Measurements from ENCODE around the gene DGUOK.

Gene DGUOK

GRCh38 chr2:73981081-73982001 lies 54.7 kb downstream of the DGUOK start:
- DNase-seq = peak; percentile 56 to 79 (median 68)

GRCh38 chr2:73982140-73982617 lies 55.5 kb downstream of the DGUOK start:
- no peak for DNase-seq

GRCh38 chr2:73983322-73984202 lies 56.9 kb downstream of the DGUOK start:
- peak; percentile 60 to 85 (median 82) for DNase-seq

GRCh38 chr2:73984203-73984921 lies 57.7 kb downstream of the DGUOK start, which contains the start of gene TET3:
Gene TET3 (plus strand): TSS chr2:73984910. CDS start chr2:73986404, 1,494 bp downstream.
- peak; percentile 60 to 87 (median 75) for DNase-seq

- DNase-seq = peak in 1 of 4 experiments; percentile 68
Measured at GRCh38 chr2:73984922-73985307, 58.2 kb downstream of the DGUOK start.

- peak; percentile 84 to 94 (median 92) for DNase-seq
Measured at GRCh38 chr2:73985308-73986084, 58.8 kb downstream of the DGUOK start.

GRCh38 chr2:73986085-73986681 lies 59.5 kb downstream of the DGUOK start:
- DNase-seq = no peak

GRCh38 chr2:73987109-73987947 lies 60.6 kb downstream of the DGUOK start:
- DNase-seq = peak; percentile 67 to 82 (median 74)

GRCh38 chr2:73987948-73988700 lies 61.4 kb downstream of the DGUOK start:
- peak in 1 of 4 experiments; percentile 1 for DNase-seq

GRCh38 chr2:73989972-73990371 lies 63.3 kb downstream of the DGUOK start:
- DNase-seq = no peak

- no peak for DNase-seq
Measured at GRCh38 chr2:73990531-73990930, 63.9 kb downstream of the DGUOK start.

- DNase-seq = no peak
Measured at GRCh38 chr2:73992036-73992435, 65.4 kb downstream of the DGUOK start.

GRCh38 chr2:73993376-73993775 lies 66.7 kb downstream of the DGUOK start:
- no peak for DNase-seq

GRCh38 chr2:73993778-73994177 lies 67.1 kb downstream of the DGUOK start:
- DNase-seq = peak in 3 of 4 experiments; percentile 31 to 53 (median 35)

GRCh38 chr2:73994178-73994831 lies 67.6 kb downstream of the DGUOK start:
- peak; percentile 63 to 82 (median 72) for DNase-seq

GRCh38 chr2:73995810-73996209 lies 69.1 kb downstream of the DGUOK start:
- DNase-seq = no peak

GRCh38 chr2:73997813-73998212 lies 71.1 kb downstream of the DGUOK start:
- no peak for DNase-seq

GRCh38 chr2:73998451-73998850 lies 71.8 kb downstream of the DGUOK start:
- no peak for DNase-seq

- no peak for DNase-seq
Measured at GRCh38 chr2:73998933-73999332, 72.3 kb downstream of the DGUOK start.
